OCI-LY3 (cell line): ENCODE results near the gene CLCN4.

ENCODE experiments used
- H2AFZ ChIP-seq: fragments of 200-600, 300-600 bp; shearing (Covaris generic); 2 replicates; pipeline ENCODE4 v1.6.0; 2014; ENCODE audit warnings: antibody characterized with exemption, low read depth, low read length
- H3K27ac ChIP-seq: fragments of 200-600, 300-600 bp; sonication (generic); 2 replicates; pipeline ENCODE4 v1.5.1; 2014; ENCODE audit warnings: mild to moderate bottlenecking, low read length, moderate library complexity, mixed read lengths
- H3K27me3 ChIP-seq: fragments of 200-600, 300-600 bp; sonication (generic); 2 replicates; pipeline ENCODE4 v1.6.1; 2014; ENCODE audit warnings: low read depth, low read length, mixed read lengths
- H3K36me3 ChIP-seq: fragments of 200-600, 300-600 bp; sonication (generic); replicated peaks from 2 replicates; pipeline ENCODE3; 2014; ENCODE audit warnings: low read depth, low read length, mixed read lengths
- H3K4me1 ChIP-seq: fragments of 300-600, 200-600 bp; sonication (generic); 2 replicates; pipeline ENCODE4 v1.6.1; 2014; ENCODE audit warnings: low read length, mixed read lengths
- H3K4me2 ChIP-seq: fragments of 200-600, 300-600 bp; sonication (generic); 2 replicates; pipeline ENCODE4 v1.6.1; 2014; ENCODE audit warnings: low read length, mixed read lengths
- H3K4me3 ChIP-seq: fragments of 300-600, 200-600 bp; sonication (generic); 2 replicates; pipeline ENCODE4 v1.5.1; 2014; ENCODE audit warnings: antibody characterized with exemption, mild to moderate bottlenecking, low read length, moderate library complexity
- H3K79me2 ChIP-seq: fragments of 300-600, 200-600 bp; shearing (Covaris generic); 2 replicates; pipeline ENCODE4 v1.6.1; 2014; ENCODE audit warnings: mild to moderate bottlenecking, low read length, mixed read lengths
- H3K9ac ChIP-seq: fragments of 300-600, 200-600 bp; shearing (Covaris generic); 2 replicates; pipeline ENCODE4 v1.6.0; 2014; ENCODE audit warnings: mild to moderate bottlenecking, low read length, moderate library complexity
- H3K9me3 ChIP-seq: fragments of 200-600, 300-600 bp; shearing (Covaris generic); 2 replicates; pipeline ENCODE4 v1.6.1; 2014; ENCODE audit warnings: low read length, mixed read lengths; ENCODE audit not compliant: insufficient read depth
- H4K20me1 ChIP-seq: fragments of 200-600, 300-600 bp; sonication (generic); 2 replicates; pipeline ENCODE4 v1.6.1; 2016; ENCODE audit warnings: low read length, mixed read lengths; ENCODE audit not compliant: insufficient read depth
- CTCF ChIP-seq: fragments of 200-600, 300-600 bp; sonication (generic); IDR thresholded peaks from 2 replicates; pipeline ENCODE4 v1.5.1; 2014; ENCODE audit warnings: antibody characterized with exemption, low read length, low read depth
- EZH2phosphoT487 ChIP-seq: fragments of 200-600 bp; shearing (Covaris generic); IDR thresholded peaks from 2 replicates; pipeline ENCODE4 v1.6.1; 2018; ENCODE audit warnings: antibody characterized with exemption, mixed run types, low read depth

The CLCN4 gene

GRCh38 chrX:10172877-10173276, 16.1 kb downstream of the CLCN4 start:
- Histone ChIP-seq H2AFZ (no peak overlapping the region), H3K79me2 (no peaks in the 10 kb centered on the region), H3K27me3 (peaks cover 3% of the 10 kb centered on the region), H4K20me1 (no peaks in the 10 kb centered on the region), H3K4me2 (no peak overlapping the region), H3K36me3 (no peaks in the 10 kb centered on the region), H3K9me3 (no peaks in the 10 kb centered on the region), H3K9ac (no peak overlapping the region), H3K27ac (no peak overlapping the region), H3K4me3 (no peak overlapping the region), H3K4me1 (peaks cover 6% of the 10 kb centered on the region; the same call in 1 of the 2 replicates)
- no peak for TF ChIP-seq CTCF
- TF ChIP-seq EZH2phosphoT487, result no peak

- H3K4me1 ChIP-seq, result peaks cover 6% of the 10 kb centered on the region; the same call in 1 of the 2 replicates
- no peaks in the 10 kb centered on the region for H3K36me3 ChIP-seq
- H3K4me2 ChIP-seq, result no peak overlapping the region
- no peaks in the 10 kb centered on the region for H4K20me1 ChIP-seq
- H3K27me3 ChIP-seq, result peaks cover 7% of the 10 kb centered on the region
- no peak overlapping the region for H3K4me3 ChIP-seq
- no peak overlapping the region for H3K27ac ChIP-seq
- H3K9me3 ChIP-seq, result no peaks in the 10 kb centered on the region
- no peaks in the 10 kb centered on the region for H3K79me2 ChIP-seq
- H2AFZ ChIP-seq, result no peak overlapping the region
- no peak for TF ChIP-seq EZH2phosphoT487
- no peak for TF ChIP-seq CTCF
- H3K9ac ChIP-seq, result no peak overlapping the region
Measured at GRCh38 chrX:10173331-10173900, 16.6 kb downstream of the CLCN4 start.

- Histone ChIP-seq H3K4me2 (no peak overlapping the region), H3K36me3 (no peaks in the 10 kb centered on the region), H3K9me3 (no peaks in the 10 kb centered on the region), H3K27me3 (peaks cover 12% of the 10 kb centered on the region), H2AFZ (no peak overlapping the region), H3K4me1 (peaks cover 6% of the 10 kb centered on the region; the same call in 1 of the 2 replicates), H4K20me1 (no peaks in the 10 kb centered on the region), H3K4me3 (no peak overlapping the region), H3K79me2 (no peaks in the 10 kb centered on the region), H3K9ac (no peak overlapping the region), H3K27ac (no peak overlapping the region)
- TF ChIP-seq EZH2phosphoT487, result no peak
- no peak for TF ChIP-seq CTCF
Measured at GRCh38 chrX:10174051-10174450, 17.3 kb downstream of the CLCN4 start.

GRCh38 chrX:10174810-10175209, 18.0 kb downstream of the CLCN4 start:
- Histone ChIP-seq H3K4me1 (peaks cover 6% of the 10 kb centered on the region; the same call in 1 of the 2 replicates), H3K4me2 (no peak overlapping the region), H3K79me2 (no peaks in the 10 kb centered on the region), H4K20me1 (no peaks in the 10 kb centered on the region), H3K9ac (no peak overlapping the region), H2AFZ (no peak overlapping the region), H3K4me3 (no peak overlapping the region), H3K27me3 (0 out of 2 replicates have a peak, but pooled peaks cover 10% of the 10 kb centered on the region), H3K36me3 (no peaks in the 10 kb centered on the region), H3K27ac (no peak overlapping the region), H3K9me3 (no peaks in the 10 kb centered on the region)
- TF ChIP-seq CTCF, result no peak
- no peak for TF ChIP-seq EZH2phosphoT487
